ENCODE results near the gene GTF2A2. TPM values are rescaled to one million over a fixed set of nuclear protein-coding genes. Genes with fewer than 3 reads are reported as not detected.

Gene GTF2A2
- polyA plus RNA-seq, 3 donors: 126 to 166 (median 133) TPM

DNA sequence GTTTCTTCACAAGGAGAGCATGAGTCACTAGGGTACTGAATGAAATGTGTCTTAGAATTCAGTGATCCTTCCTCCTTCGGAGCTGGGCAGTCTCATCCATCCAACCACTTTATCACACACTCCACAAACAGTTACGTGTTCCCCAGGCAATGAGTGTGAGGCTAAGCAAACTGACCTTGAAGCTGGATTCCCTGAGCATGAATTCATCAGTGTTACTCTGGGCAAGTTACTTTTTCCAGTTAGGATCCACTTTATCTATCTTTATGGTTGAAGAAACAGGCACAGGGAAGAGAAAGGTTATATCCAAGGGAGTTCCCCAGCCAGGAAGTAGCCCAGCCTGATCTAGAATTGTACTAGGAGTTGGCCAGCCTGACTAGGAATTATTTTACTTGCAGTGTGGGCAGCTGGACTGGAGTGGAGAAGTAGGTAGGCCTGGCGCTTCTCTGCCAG is 62.8 kb downstream of the GTF2A2 start:
- 90% methylated on average over 1 of the region's 3 CpGs for WGBS (ENCODE audit: insufficient coverage)
- H3K9me3 ChIP-seq (replicated peaks in 1 of 2; ENCODE audit: control insufficient read depth in 1 of 2, insufficient read depth in 1 of 2, low read length in 2 of 2): no peaks in the 10 kb centered on the region
- no peaks in the 10 kb centered on the region for H3K4me1 ChIP-seq (ENCODE audit: control insufficient read depth in 1 of 2, insufficient read depth in 2 of 2, low read length in 2 of 2)
- H3K4me2 ChIP-seq (replicated peaks; ENCODE audit: extremely low read depth, low read length, poor library complexity, severe bottlenecking): no peak overlapping the region
- no peak overlapping the region for H2AFZ ChIP-seq (ENCODE audit: insufficient read depth, low read depth, low read length, poor library complexity, severe bottlenecking)
- no peaks in the 10 kb centered on the region for H3K36me3 ChIP-seq (replicated peaks in 1 of 2; ENCODE audit: control insufficient read depth in 1 of 2, insufficient read depth in 2 of 2, low read length in 2 of 2)
- Mint-ChIP-seq H3K27me3 (ENCODE audit: low read depth in 3 of 3) (peaks cover 26 to 33% (median 31%) of the 10 kb centered on the region in 3 donors), H3K4me1 (peaks cover 6% of the 10 kb centered on the region), H3K27ac (no peak overlapping the region), H3K9me3 (peaks cover 0 to 5% (median 0%) of the 10 kb centered on the region in 7 donors), H3K36me3 (no peaks in the 10 kb centered on the region), H3K4me3 (no peak overlapping the region)
- no peak overlapping the region for H3K27ac ChIP-seq (ENCODE audit: low read depth in 1 of 2, low read length in 2 of 2)
- intact Hi-C loops (cut with micrococcal nuclease): no loop called here
- H3K27me3 ChIP-seq (ENCODE audit: control insufficient read depth in 2 of 2, insufficient read depth in 2 of 2, low read length in 2 of 2): peaks cover 0 to 8% of the 10 kb centered on the region in 2 donors
- no peak overlapping the region for H3K4me3 ChIP-seq (replicated peaks in 1 of 3; ENCODE audit: low read depth in 2 of 3, low read length in 3 of 3)
- no peak overlapping the region for H3K9ac ChIP-seq (ENCODE audit: insufficient read depth, low read length, poor library complexity, severe bottlenecking)
- no peaks in the 10 kb centered on the region for H3K79me2 ChIP-seq (ENCODE audit: insufficient read depth, low read length)
- TF ChIP-seq, protein P1, sequence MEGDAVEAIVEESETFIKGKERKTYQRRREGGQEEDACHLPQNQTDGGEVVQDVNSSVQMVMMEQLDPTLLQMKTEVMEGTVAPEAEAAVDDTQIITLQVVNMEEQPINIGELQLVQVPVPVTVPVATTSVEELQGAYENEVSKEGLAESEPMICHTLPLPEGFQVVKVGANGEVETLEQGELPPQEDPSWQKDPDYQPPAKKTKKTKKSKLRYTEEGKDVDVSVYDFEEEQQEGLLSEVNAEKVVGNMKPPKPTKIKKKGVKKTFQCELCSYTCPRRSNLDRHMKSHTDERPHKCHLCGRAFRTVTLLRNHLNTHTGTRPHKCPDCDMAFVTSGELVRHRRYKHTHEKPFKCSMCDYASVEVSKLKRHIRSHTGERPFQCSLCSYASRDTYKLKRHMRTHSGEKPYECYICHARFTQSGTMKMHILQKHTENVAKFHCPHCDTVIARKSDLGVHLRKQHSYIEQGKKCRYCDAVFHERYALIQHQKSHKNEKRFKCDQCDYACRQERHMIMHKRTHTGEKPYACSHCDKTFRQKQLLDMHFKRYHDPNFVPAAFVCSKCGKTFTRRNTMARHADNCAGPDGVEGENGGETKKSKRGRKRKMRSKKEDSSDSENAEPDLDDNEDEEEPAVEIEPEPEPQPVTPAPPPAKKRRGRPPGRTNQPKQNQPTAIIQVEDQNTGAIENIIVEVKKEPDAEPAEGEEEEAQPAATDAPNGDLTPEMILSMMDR (IDR thresholded peaks at IDR 0.05): no peak
- no peaks in the 10 kb centered on the region for H4K20me1 ChIP-seq (ENCODE audit: insufficient read depth, low read length)
- no peak for DNase-seq

DNA sequence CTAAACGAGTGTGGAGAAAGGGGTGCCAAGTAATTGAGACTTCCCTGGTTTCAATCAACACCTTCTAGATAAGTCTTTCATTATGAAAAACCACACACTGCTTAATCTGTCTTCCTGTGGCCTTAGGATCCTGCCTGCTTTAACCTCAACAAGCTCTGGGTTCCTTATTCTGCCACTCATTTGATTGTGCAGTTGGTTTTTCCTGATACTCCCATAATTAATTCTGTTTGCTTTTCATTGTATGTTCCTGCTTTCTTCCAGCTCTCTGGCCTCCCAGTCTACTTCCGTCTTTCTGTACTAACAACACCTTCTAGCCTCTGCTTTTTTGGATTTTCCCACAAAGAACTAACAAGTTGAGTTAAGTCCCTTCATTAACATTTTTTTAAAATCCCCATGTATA is 66.0 kb downstream of the GTF2A2 start:
- H3K27me3 Mint-ChIP-seq (ENCODE audit: low read depth in 3 of 3): peaks cover 18 to 37% (median 36%) of the 10 kb centered on the region in 3 donors
- intact Hi-C loops (cut with micrococcal nuclease): no loop called here

More for the DNA sequence above, 66.0 kb downstream of the GTF2A2 start:
- no peaks in the 10 kb centered on the region for H3K36me3 ChIP-seq (replicated peaks in 1 of 2; ENCODE audit: control insufficient read depth in 1 of 2, insufficient read depth in 2 of 2, low read length in 2 of 2)
- no peak overlapping the region for H3K9ac ChIP-seq (ENCODE audit: insufficient read depth, low read length, poor library complexity, severe bottlenecking)
- Mint-ChIP-seq H3K27ac (peak overlapping the region in 1 of 7 donors; percentile 32), H3K9me3 (peaks cover 0 to 1% (median 0%) of the 10 kb centered on the region in 7 donors), H3K4me3 (peak overlapping the region in 1 of 2 donors; percentile 5), H3K36me3 (no peaks in the 10 kb centered on the region), H3K4me1 (peaks cover 6% of the 10 kb centered on the region)
- H3K4me3 ChIP-seq (replicated peaks in 1 of 3; ENCODE audit: low read depth in 2 of 3, low read length in 3 of 3): no peak overlapping the region
- no peaks in the 10 kb centered on the region for H4K20me1 ChIP-seq (ENCODE audit: insufficient read depth, low read length)
- H3K4me1 ChIP-seq (ENCODE audit: control insufficient read depth in 1 of 2, insufficient read depth in 2 of 2, low read length in 2 of 2): no peaks in the 10 kb centered on the region
- H3K4me2 ChIP-seq (replicated peaks; ENCODE audit: extremely low read depth, low read length, poor library complexity, severe bottlenecking): no peak overlapping the region
- TF ChIP-seq, protein P1 (IDR thresholded peaks at IDR 0.05): no peak
- no peaks in the 10 kb centered on the region for H3K9me3 ChIP-seq (replicated peaks in 1 of 2; ENCODE audit: control insufficient read depth in 1 of 2, insufficient read depth in 1 of 2, low read length in 2 of 2)
- no peak overlapping the region for H3K27ac ChIP-seq (ENCODE audit: low read depth in 1 of 2, low read length in 2 of 2)
- H2AFZ ChIP-seq (ENCODE audit: insufficient read depth, low read depth, low read length, poor library complexity, severe bottlenecking): no peak overlapping the region
- H3K79me2 ChIP-seq (ENCODE audit: insufficient read depth, low read length): no peaks in the 10 kb centered on the region
- no peak for DNase-seq
- peaks cover 4 to 8% of the 10 kb centered on the region in 2 donors for H3K27me3 ChIP-seq (ENCODE audit: control insufficient read depth in 2 of 2, insufficient read depth in 2 of 2, low read length in 2 of 2)
- 0% methylated on average over 1 of the region's 2 CpGs for WGBS (ENCODE audit: insufficient coverage)
